Karpas-422 (cell line): Measurements from ENCODE around the gene NPM1. TPM values are rescaled to one million over a fixed set of nuclear protein-coding genes. Genes with fewer than 3 reads are reported as not detected.

ENCODE experiments used
- DNase-seq: peaks from one replicate; pipeline ENCODE4 v3.0.0-alpha.2; 2015
- H2AFZ ChIP-seq: fragments of 200-600 bp; sonication (generic); 2 replicates; pipeline ENCODE4 v1.6.1; 2014; ENCODE audit warnings: antibody characterized with exemption, low read length, mixed read lengths
- H3K27ac ChIP-seq: fragments of 200-600 bp; sonication (generic); 2 replicates; pipeline ENCODE4 v1.5.1; 2014; ENCODE audit warnings: mild to moderate bottlenecking, low read length, moderate library complexity
- H3K27me3 ChIP-seq: fragments of 200-600 bp; sonication (generic); 2 replicates; pipeline ENCODE4 v1.6.1; 2014; ENCODE audit warnings: low read length, mixed read lengths
- H3K36me3 ChIP-seq: fragments of 200-600 bp; sonication (generic); 2 replicates; pipeline ENCODE4 v1.6.1; 2014; ENCODE audit warnings: low read length, mixed read lengths; ENCODE audit not compliant: insufficient read depth
- H3K4me1 ChIP-seq: fragments of 200-600 bp; sonication (generic); 2 replicates; pipeline ENCODE4 v1.6.1; 2014; ENCODE audit warnings: mild to moderate bottlenecking, low read length, mixed read lengths
- H3K4me2 ChIP-seq: fragments of 200-600 bp; sonication (generic); 2 replicates; pipeline ENCODE4 v1.6.1; 2014; ENCODE audit warnings: low read length, low read depth, mild to moderate bottlenecking; ENCODE audit not compliant: poor library complexity, severe bottlenecking
- H3K4me3 ChIP-seq: fragments of 200-600 bp; sonication (generic); 2 replicates; pipeline ENCODE4 v1.5.1; 2014; ENCODE audit warnings: mild to moderate bottlenecking, antibody characterized with exemption, low read length, mixed read lengths
- H3K79me2 ChIP-seq: fragments of 200-600 bp; sonication (generic); 2 replicates; pipeline ENCODE4 v1.6.1; 2014; ENCODE audit warnings: mild to moderate bottlenecking, low read length, mixed read lengths
- H3K9ac ChIP-seq: fragments of 200-600 bp; sonication (generic); 2 replicates; pipeline ENCODE4 v1.6.0; 2014; ENCODE audit warnings: low read length
- H3K9me2 ChIP-seq: fragments of 200-600 bp; sonication (generic), shearing (Covaris generic); replicated peaks from 2 replicates; pipeline ENCODE4 v1.6.0; 2014; ENCODE audit warnings: mild to moderate bottlenecking, low read length, moderate library complexity; ENCODE audit not compliant: insufficient read depth
- H3K9me3 ChIP-seq: fragments of 300-700, 200-600 bp; sonication (generic); 2 replicates; pipeline ENCODE4 v1.6.1; 2014; ENCODE audit warnings: low read length, mixed read lengths
- H4K20me1 ChIP-seq: fragments of 200-600 bp; sonication (generic); 2 replicates; pipeline ENCODE4 v1.6.1; 2014; ENCODE audit warnings: mild to moderate bottlenecking, antibody characterized with exemption, low read length, low read depth; ENCODE audit not compliant: insufficient read depth
- total RNA-seq: library from RNA; depleted of rRNA; stranded (reverse); fragments of >200 nt; shearing (Covaris generic); gene quantifications from 2 replicates; pipeline ENCODE4 v1.2.3, GENCODE V29; 2014; ENCODE audit warnings: low replicate concordance

The NPM1 gene
- total RNA-seq, 1 experiment from 2014 or later = 1,970 TPM

- Histone ChIP-seq H3K36me3 (no peaks in the 10 kb centered on the region), H3K4me3 (no peak overlapping the region), H3K9ac (no peak overlapping the region), H3K79me2 (no peaks in the 10 kb centered on the region), H2AFZ (no peak overlapping the region), H3K9me2 (no peaks in the 10 kb centered on the region), H3K27me3 (no peaks in the 10 kb centered on the region), H3K27ac (no peak overlapping the region), H3K4me2 (no peak overlapping the region), H4K20me1 (0 out of 2 replicates have a peak, but pooled peaks cover 3% of the 10 kb centered on the region), H3K4me1 (no peaks in the 10 kb centered on the region), H3K9me3 (no peaks in the 10 kb centered on the region)
- no peak for DNase-seq
Observed at GRCh38 chr5:171441246-171441791, 53.7 kb downstream of the NPM1 start.

- no peak overlapping the region for H3K4me2 ChIP-seq
- H3K36me3 ChIP-seq = no peaks in the 10 kb centered on the region
- H3K4me3 ChIP-seq = no peak overlapping the region
- no peaks in the 10 kb centered on the region for H3K4me1 ChIP-seq
- no peaks in the 10 kb centered on the region for H3K27me3 ChIP-seq
- H3K9me3 ChIP-seq = no peaks in the 10 kb centered on the region
- DNase-seq = no peak
- no peak overlapping the region for H3K27ac ChIP-seq
- H3K9me2 ChIP-seq = no peaks in the 10 kb centered on the region
- no peak overlapping the region for H2AFZ ChIP-seq
- no peaks in the 10 kb centered on the region for H3K79me2 ChIP-seq
- H3K9ac ChIP-seq = no peak overlapping the region
- H4K20me1 ChIP-seq = 0 out of 2 replicates have a peak, but pooled peaks cover 3% of the 10 kb centered on the region
Observed at GRCh38 chr5:171442287-171443042, 54.8 kb downstream of the NPM1 start.

GRCh38 chr5:171444582-171444981 is 56.9 kb downstream of the NPM1 start:
- Histone ChIP-seq H3K4me2 (no peak overlapping the region), H3K79me2 (no peaks in the 10 kb centered on the region), H3K9me2 (no peaks in the 10 kb centered on the region), H3K9ac (no peak overlapping the region), H3K4me3 (no peak overlapping the region), H2AFZ (no peak overlapping the region), H3K36me3 (no peaks in the 10 kb centered on the region), H4K20me1 (0 out of 2 replicates have a peak, but pooled peaks cover 3% of the 10 kb centered on the region), H3K9me3 (no peaks in the 10 kb centered on the region), H3K4me1 (no peaks in the 10 kb centered on the region), H3K27me3 (no peaks in the 10 kb centered on the region), H3K27ac (no peak overlapping the region)
- DNase-seq = no peak

GRCh38 chr5:171445644-171446516 is 58.2 kb downstream of the NPM1 start:
- Histone ChIP-seq H2AFZ (no peak overlapping the region), H3K4me1 (no peaks in the 10 kb centered on the region), H3K9me3 (no peaks in the 10 kb centered on the region), H3K9me2 (no peaks in the 10 kb centered on the region), H3K4me3 (no peak overlapping the region), H4K20me1 (0 out of 2 replicates have a peak, but pooled peaks cover 3% of the 10 kb centered on the region), H3K27ac (no peak overlapping the region), H3K27me3 (no peaks in the 10 kb centered on the region), H3K79me2 (no peaks in the 10 kb centered on the region), H3K4me2 (no peak overlapping the region), H3K9ac (no peak overlapping the region), H3K36me3 (no peaks in the 10 kb centered on the region)
- no peak for DNase-seq

- no peaks in the 10 kb centered on the region for H3K27me3 ChIP-seq
Observed at GRCh38 chr5:171447226-171447625, 59.6 kb downstream of the NPM1 start.

GRCh38 chr5:171449426-171449825 is 61.8 kb downstream of the NPM1 start:
- DNase-seq = no peak
- H3K4me2 ChIP-seq = no peak overlapping the region

More at GRCh38 chr5:171447226-171447625, 59.6 kb downstream of the NPM1 start:
- no peak overlapping the region for H3K4me3 ChIP-seq
- no peak overlapping the region for H2AFZ ChIP-seq
- H3K27ac ChIP-seq = no peak overlapping the region
- 0 out of 2 replicates have a peak, but pooled peaks cover 3% of the 10 kb centered on the region for H4K20me1 ChIP-seq
- H3K36me3 ChIP-seq = no peaks in the 10 kb centered on the region
- no peak for DNase-seq
- H3K79me2 ChIP-seq = no peaks in the 10 kb centered on the region
- no peaks in the 10 kb centered on the region for H3K9me2 ChIP-seq
- H3K4me1 ChIP-seq = no peaks in the 10 kb centered on the region
- no peaks in the 10 kb centered on the region for H3K9me3 ChIP-seq
- no peak overlapping the region for H3K9ac ChIP-seq
- no peak overlapping the region for H3K4me2 ChIP-seq

GRCh38 chr5:171450423-171451331 is 63.0 kb downstream of the NPM1 start:
- H3K9ac ChIP-seq = no peak overlapping the region

More at GRCh38 chr5:171449426-171449825, 61.8 kb downstream of the NPM1 start:
- Histone ChIP-seq H3K9ac (no peak overlapping the region), H2AFZ (no peak overlapping the region), H3K27me3 (no peaks in the 10 kb centered on the region), H4K20me1 (peaks cover 7% of the 10 kb centered on the region; the same call in 1 of the 2 replicates), H3K9me2 (no peaks in the 10 kb centered on the region), H3K27ac (no peak overlapping the region), H3K4me3 (no peak overlapping the region), H3K4me1 (no peaks in the 10 kb centered on the region), H3K9me3 (no peaks in the 10 kb centered on the region), H3K36me3 (no peaks in the 10 kb centered on the region), H3K79me2 (no peaks in the 10 kb centered on the region)

More at GRCh38 chr5:171450423-171451331, 63.0 kb downstream of the NPM1 start:
- no peaks in the 10 kb centered on the region for H3K27me3 ChIP-seq
- no peak overlapping the region for H3K27ac ChIP-seq
- peaks cover 7% of the 10 kb centered on the region; the same call in 1 of the 2 replicates for H4K20me1 ChIP-seq
- no peak overlapping the region for H3K4me3 ChIP-seq
- peaks cover 6% of the 10 kb centered on the region for H3K4me1 ChIP-seq
- H3K36me3 ChIP-seq = no peaks in the 10 kb centered on the region
- H3K9me2 ChIP-seq = no peaks in the 10 kb centered on the region
- H3K4me2 ChIP-seq = no peak overlapping the region
- H3K79me2 ChIP-seq = no peaks in the 10 kb centered on the region
- H3K9me3 ChIP-seq = no peaks in the 10 kb centered on the region
- DNase-seq = no peak
- H2AFZ ChIP-seq = no peak overlapping the region
